HuH-7 (cell line): ENCODE data around the gene PML.
A peak's percentile ranks its signal among the peaks of the same experiment; 100 is the strongest.

Experiments
- DNase-seq: peaks from one replicate; pipeline ENCODE4 v3.0.0; 2011; ENCODE audit warnings: low spot score

PML gene

DNA sequence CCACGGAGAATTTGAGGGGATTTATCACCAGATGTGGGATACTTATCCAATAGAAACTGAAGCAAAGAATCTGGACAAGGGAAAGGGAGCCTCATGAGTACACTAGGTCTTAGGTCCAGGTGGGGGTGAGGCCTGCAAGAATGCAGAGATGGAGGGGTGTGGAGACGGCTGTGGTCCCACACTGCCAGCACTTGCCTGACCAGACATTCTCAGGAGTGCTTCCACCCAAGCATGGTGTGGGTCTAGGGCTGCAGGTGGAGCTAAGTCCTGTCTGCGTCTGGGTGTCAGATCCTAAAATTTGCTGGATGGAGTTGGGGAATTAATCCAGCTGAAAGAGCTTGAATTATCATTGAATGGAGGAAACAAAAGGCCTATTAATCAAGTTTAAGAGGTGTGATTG is 14.4 kb downstream of the PML start:
- DNase-seq: no peak

DNA sequence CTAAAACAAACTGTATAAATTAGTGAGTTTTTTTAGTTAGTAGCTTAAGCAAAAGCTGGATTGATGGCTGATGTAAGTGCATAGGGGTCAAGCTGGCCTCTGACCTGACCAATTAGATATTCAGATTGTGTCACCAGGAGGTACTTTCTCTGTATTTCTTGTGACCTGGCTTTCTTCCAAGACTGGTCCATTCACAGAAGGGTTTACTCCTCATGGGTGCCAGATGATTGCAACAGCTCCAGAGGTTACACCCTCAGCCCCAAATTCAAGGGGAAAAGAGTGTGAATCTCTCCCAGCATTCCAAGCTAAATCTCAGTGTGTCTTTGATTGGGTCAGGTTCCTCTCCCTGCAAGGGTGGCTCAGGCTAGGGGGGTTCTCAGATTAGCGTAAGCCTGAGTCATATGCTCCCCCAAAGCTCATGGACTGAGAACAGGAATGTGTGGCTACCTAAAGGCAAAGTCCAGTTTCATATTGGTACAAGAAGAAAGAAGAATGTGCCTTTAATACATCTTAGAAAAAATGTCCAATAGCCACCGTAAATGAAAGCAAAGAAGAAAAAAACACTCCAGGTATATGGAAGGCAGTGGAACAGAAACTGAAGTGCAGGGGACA is 16.5 kb downstream of the PML start:
- DNase-seq: no peak

- DNase-seq: no peak
Observed at GRCh38 chr15:74011610-74012009, 17.1 kb downstream of the PML start.

DNA sequence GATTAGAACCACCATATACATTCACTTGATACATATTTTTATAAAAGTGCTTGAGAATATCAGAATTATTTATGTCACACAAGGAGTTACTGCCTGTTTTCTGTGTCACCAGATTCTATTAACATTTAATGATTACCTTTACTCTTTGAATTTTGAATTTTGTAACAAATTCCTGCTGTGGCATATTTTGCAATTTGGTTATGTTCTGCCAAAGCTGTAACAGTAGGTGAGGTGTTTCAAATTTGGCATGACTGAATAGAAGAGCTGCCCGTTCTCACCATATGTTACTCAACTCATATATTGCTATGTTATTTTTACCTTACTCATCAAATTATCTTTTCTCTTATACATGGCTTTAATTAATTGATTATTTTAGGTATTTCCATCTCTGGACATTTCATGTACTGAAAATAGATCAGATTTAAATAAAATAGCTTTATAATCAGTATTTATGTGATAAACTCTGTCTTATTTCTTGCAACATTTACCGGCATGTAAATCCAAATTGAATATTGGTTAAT is 18.9 kb downstream of the PML start:
- DNase-seq: no peak

DNA sequence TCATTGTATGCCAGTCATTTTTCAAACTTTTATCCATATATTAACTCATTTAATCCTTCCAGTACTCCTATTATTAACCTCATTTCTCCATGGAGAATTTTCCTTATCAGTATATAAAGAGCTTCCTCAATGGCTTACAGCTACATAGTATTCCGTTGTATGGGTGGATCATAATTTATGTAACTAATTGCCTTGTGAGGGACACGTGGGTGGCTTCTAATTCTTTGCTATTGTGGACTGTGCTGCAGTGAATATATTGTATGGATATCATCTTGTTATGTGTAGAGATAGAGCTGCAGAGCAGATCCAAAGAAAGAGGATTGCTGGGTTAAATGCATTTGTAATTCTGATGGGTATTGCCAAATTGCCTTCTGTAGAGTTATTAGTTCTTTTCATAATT is 25.2 kb downstream of the PML start:
- no peak for DNase-seq

DNA sequence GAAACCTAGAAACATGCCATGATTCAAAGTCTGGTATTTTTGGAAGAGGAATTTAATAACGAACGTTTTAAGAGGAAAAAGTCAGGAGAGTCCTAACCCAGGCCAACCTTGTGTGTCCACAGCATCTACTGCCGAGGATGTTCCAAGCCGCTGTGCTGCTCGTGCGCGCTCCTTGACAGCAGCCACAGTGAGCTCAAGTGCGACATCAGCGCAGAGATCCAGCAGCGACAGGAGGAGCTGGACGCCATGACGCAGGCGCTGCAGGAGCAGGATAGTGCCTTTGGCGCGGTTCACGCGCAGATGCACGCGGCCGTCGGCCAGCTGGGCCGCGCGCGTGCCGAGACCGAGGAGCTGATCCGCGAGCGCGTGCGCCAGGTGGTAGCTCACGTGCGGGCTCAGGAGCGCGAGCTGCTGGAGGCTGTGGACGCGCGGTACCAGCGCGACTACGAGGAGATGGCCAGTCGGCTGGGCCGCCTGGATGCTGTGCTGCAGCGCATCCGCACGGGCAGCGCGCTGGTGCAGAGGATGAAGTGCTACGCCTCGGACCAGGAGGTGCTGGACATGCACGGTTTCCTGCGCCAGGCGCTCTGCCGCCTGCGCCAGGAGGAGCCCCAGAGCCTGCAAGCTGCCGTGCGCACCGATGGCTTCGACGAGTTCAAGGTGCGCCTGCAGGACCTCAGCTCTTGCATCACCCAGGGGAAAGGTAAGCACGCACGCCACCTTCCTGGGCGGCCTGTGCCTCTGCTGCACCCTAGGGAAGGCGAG is 28.4 kb downstream of the PML start:
- no peak for DNase-seq

GRCh38 chr15:74024687-74025086 is 30.2 kb downstream of the PML start:
- DNase-seq: no peak

DNA sequence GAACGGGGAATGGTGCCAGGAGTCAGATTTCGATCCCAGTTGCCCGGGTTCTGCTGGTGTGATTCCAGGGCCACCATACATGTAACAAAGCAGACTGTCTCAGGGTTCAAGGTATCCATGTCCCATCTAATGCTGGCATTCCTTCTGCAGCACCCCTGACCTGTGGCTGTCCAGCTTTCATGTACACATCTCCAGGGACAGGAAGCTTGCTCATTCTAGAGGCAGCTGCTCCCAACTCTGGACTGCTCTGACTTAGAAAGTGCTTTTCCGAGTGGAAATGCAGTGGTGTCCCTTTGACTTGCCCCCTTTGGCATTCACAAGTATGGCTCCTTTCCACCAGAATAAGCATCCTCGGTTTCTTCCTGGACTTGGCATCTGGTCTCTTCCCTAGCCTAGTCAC is 30.9 kb downstream of the PML start:
- no peak for DNase-seq

DNA sequence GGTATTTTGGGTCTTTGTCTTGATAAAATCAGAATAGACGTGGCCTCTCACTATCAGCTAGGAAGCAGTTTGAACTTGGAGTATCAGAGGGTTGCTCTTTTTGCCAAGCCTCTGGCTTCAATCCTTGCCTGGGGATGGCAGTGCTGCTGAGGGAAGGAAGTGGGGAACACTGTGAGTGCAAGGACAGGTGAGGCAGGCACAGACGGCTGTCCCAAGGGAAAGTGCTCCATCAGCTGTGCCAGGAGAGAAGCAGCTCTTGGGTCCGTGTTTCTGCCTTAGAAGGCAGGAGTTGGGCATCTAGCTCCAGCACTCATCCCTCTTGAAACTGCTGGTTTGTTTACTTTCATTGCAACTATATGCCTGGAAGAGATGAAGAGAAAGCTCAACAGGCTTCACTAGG is 33.2 kb downstream of the PML start:
- DNase-seq: no peak

GRCh38 chr15:74028646-74029045 is 34.1 kb downstream of the PML start:
- no peak for DNase-seq

DNA sequence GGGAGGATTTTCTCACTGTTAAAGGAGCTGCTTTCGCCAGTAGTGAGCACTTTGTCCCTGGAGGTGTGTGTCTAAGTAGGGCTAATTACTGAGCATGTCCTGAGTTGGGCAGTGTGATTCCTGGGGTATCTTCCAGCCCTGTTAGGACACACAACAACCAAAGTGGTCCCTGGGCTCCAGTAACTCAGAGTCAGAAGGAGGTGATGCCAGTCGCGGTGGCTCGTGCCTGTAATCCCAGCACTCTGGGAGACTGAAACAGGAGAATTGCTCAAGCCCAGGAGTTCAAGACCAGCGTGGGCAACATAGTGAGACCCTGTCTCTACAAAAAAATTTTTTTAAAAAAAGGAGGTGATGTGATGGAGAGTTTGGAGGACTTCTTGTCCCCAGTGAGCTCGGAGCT is 37.5 kb downstream of the PML start:
- DNase-seq: no peak

GRCh38 chr15:74032606-74033561 is 38.4 kb downstream of the PML start:
- DNase-seq: no peak

GRCh38 chr15:74034206-74034755 is 39.8 kb downstream of the PML start:
- DNase-seq: no peak

- no peak for DNase-seq
Observed at GRCh38 chr15:74035121-74036017, 40.9 kb downstream of the PML start.

- DNase-seq: peak; percentile 85
Observed at GRCh38 chr15:74036271-74037170, 42.0 kb downstream of the PML start.

DNA sequence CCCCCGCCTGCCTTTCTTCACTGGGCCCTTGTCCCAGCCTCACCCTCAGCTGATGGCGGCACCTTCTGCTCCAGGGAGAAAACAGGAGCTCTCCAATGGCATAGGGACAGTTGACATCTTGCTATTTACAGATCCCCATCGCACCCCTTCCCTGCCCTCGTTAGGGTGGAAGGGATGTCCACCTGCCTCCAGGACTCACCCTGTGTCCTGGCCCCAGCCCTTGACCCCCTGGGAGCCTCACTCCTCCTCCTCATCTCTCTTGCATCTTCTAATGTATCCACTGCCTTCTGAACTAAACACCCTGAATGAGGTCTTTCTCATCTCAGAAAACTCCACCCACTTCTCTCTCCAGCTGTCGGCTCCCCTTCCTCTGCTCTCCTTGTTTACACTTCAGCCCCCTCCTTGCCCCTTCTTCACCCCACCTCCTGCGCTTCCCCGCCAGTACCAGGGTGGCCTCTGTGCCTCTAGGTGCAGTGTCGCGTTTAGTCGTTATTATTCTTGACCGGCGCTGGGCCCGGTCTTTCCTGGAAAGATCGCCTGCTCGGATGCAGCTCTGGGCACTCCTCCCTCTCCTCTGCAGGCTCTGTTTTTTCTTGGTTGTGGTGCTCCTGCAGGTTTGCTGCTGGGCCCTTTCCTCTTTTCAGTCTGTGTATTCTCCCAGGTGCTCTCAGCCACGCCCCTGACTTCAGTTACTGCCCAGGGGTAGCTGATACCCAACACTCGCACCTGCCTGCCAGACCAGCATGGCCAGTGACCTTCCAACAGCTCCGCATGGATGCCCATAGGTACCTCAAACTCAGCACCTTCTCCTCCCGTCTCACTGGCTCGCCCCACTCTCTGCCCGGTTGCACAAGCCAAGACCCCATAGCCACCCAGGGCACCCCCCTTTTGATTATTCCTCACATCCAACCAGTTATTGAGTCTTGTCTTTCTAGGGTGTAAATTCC is 42.9 kb downstream of the PML start:
- no peak for DNase-seq

DNA sequence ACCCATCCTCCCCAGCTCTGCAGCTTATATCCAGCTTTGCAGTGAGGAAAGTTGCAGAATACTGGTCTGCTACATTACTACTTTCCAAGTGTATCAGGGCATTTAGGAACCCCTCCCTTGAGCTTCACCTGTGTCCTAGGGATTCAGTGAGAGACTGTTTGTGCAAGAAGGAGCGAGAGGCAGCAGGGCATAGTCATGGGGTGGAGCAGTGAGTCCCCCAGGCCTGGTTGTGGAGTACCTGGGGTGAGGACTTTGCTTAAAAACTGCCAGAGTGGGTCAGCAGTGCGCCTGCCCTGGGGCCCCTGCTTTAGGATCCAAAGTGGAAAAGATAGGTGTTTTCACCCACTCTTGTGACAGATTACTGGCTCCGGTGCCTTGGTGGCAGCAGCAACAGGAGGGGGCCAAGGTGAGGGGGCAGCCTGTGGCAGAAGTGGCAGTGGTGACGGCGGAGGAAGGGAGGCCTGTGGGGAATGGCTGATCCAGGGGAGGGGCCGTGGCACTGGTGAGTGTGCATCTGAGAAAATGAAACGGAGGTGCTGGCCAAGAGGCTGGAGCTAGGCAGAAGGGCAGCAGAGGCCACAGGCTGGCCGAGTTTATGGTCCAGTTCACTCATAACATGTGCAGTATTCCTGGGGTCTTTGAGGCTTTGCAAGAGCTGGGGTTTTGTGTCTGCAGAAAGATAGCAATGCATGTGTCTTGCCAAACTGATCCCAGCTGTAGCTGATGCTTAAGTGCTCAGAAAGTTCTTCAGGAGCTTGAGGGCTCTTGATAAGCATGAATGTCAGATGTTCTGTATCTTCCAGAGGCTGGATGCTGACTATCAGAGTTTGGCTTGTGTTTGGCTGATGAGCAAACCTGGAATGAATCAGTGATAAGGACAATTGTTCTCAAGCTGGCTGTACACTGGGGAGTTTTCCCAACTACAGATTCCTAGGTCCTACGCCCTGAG is 44.5 kb downstream of the PML start:
- no peak for DNase-seq

GRCh38 chr15:74039656-74040010 is 45.1 kb downstream of the PML start:
- DNase-seq: no peak
